Activated T-helper 1 cell treated with Interleukin-2 at 50 U/mL for 16 hours (primary cell): ENCODE measurements around the gene ATP8B2.
"Not testable (repeated sequence)": the region's sequence is repeated elsewhere in the genome, so short reads cannot be mapped to it uniquely, and the experiment has no call there.

ENCODE experiments used
- DNase-seq: peaks from one replicate; pipeline ENCODE4 v3.0.0-alpha.2; 2020; ENCODE audit warnings: low read depth

The ATP8B2 gene

GRCh38 chr1:154324669-154325582 is at the start of gene ATP8B2:
Gene ATP8B2 (plus strand): TSS chr1:154325525. CDS start chr1:154328142, 2,617 bp downstream.
- DNase-seq: peak; percentile 68

- DNase-seq: no peak
Measured at GRCh38 chr1:154276797-154277196, 48.5 kb upstream of the ATP8B2 start.

GRCh38 chr1:154287591-154287990 is 37.7 kb upstream of the ATP8B2 start:
- not testable (repeated sequence) for DNase-seq

- DNase-seq: no peak
Measured at GRCh38 chr1:154288661-154289060, 36.7 kb upstream of the ATP8B2 start.

GRCh38 chr1:154290921-154291320 is 34.4 kb upstream of the ATP8B2 start:
- DNase-seq: no peak

- no peak for DNase-seq
Measured at GRCh38 chr1:154295408-154296235, 29.7 kb upstream of the ATP8B2 start.

- DNase-seq: no peak
Measured at GRCh38 chr1:154301582-154301981, 23.7 kb upstream of the ATP8B2 start.

GRCh38 chr1:154304664-154305337 is 20.5 kb upstream of the ATP8B2 start:
- DNase-seq: no peak

GRCh38 chr1:154306151-154306550 is 19.2 kb upstream of the ATP8B2 start:
- DNase-seq: no peak

- not testable (repeated sequence) for DNase-seq
Measured at GRCh38 chr1:154307670-154308270, 17.6 kb upstream of the ATP8B2 start.

- not testable (repeated sequence) for DNase-seq
Measured at GRCh38 chr1:154309136-154309535, 16.2 kb upstream of the ATP8B2 start.

GRCh38 chr1:154312229-154313065 is 12.9 kb upstream of the ATP8B2 start:
- DNase-seq: not testable (repeated sequence)

GRCh38 chr1:154313066-154313356 is 12.3 kb upstream of the ATP8B2 start:
- no peak for DNase-seq

- not testable (repeated sequence) for DNase-seq
Measured at GRCh38 chr1:154314226-154314625, 11.1 kb upstream of the ATP8B2 start.

- DNase-seq: no peak
Measured at GRCh38 chr1:154316704-154317103, 8.6 kb upstream of the ATP8B2 start.

- no peak for DNase-seq
Measured at GRCh38 chr1:154318386-154318785, 6.9 kb upstream of the ATP8B2 start.

- DNase-seq: no peak
Measured at GRCh38 chr1:154320882-154321608, 4.3 kb upstream of the ATP8B2 start, which contains the start of gene AQP10. Gene AQP10 (plus strand): TSS chr1:154321093. CDS start chr1:154321156, 63 bp downstream.

GRCh38 chr1:154321609-154321934 is 3.8 kb upstream of the ATP8B2 start:
- not testable (repeated sequence) for DNase-seq

GRCh38 chr1:154323493-154323892 is 1.8 kb upstream of the ATP8B2 start:
- no peak for DNase-seq

- DNase-seq: no peak
Measured at GRCh38 chr1:154324241-154324640, 1.1 kb upstream of the ATP8B2 start.
